ENCODE measurements around the gene ANXA6. TPM values are rescaled to one million over a fixed set of nuclear protein-coding genes. Genes with fewer than 3 reads are reported as not detected.

ANXA6 gene
- total and polyA plus RNA-seq, 9 of the 15 experiments (the other 6 are each of a cell fraction or from before 2014, with no cell fraction given): 0.70 to 13.2 (median 8.3) TPM

DNA sequence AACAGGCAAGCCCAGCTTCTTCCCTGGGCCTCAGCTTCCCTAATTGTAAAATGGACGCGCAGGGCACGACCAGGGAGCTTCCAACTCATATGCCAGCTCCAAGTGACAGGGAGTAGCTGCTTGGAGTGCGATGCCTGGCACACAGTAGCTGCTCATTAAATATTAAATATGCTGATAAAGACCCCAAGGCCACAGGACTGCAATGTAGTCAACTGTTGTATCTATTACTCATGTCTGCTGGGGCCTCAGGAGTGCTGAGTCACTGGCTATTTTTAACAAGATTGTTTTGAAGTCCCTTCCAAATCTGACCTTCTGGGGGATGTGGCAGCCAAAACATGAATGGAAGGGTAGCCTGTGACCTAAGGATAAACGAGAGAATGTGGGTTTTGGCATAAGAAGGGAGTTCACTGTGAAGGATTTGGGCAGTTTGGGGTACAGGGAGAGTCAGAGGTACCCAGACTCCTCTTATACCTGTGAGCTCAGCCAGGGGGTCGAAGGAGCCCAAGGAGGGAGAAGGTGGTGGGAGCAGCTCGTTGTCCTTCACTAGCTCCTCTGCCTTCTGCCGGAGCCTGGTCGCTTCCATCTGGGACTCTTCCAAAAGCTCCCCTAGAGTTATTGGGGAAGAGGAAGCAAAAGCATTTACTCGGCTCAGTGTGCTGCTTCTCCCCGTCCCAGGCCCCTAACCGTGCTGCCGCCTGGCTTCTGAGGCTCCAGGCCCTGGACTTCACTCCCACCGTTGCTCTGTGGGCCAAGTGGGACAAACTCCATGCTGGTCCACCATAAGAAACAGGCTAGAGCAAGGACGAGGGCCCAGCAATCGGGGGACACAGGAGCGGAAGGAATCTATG lies 94.2 kb downstream of the ANXA6 start (continued):
- TF ChIP-seq SUPT5H (IDR thresholded peaks at IDR 0.05): no peak
- no peak for TF ChIP-seq RFX1 (IDR thresholded peaks at IDR 0.05)
- TF ChIP-seq NFYB (IDR thresholded peaks at IDR 0.05; ENCODE audit: extremely low read depth, insufficient read length): no peak
- TF ChIP-seq RB1 (IDR thresholded peaks at IDR 0.05; ENCODE audit: low read depth): no peak
- TF ChIP-seq ZNF551 (CRISPR knock-in tag; IDR thresholded peaks at IDR 0.05): no peak
- TF ChIP-seq, protein P1, sequence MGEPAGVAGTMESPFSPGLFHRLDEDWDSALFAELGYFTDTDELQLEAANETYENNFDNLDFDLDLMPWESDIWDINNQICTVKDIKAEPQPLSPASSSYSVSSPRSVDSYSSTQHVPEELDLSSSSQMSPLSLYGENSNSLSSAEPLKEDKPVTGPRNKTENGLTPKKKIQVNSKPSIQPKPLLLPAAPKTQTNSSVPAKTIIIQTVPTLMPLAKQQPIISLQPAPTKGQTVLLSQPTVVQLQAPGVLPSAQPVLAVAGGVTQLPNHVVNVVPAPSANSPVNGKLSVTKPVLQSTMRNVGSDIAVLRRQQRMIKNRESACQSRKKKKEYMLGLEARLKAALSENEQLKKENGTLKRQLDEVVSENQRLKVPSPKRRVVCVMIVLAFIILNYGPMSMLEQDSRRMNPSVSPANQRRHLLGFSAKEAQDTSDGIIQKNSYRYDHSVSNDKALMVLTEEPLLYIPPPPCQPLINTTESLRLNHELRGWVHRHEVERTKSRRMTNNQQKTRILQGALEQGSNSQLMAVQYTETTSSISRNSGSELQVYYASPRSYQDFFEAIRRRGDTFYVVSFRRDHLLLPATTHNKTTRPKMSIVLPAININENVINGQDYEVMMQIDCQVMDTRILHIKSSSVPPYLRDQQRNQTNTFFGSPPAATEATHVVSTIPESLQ (CRISPR knock-in tag; IDR thresholded peaks at IDR 0.05): no peak
- no peak for TF ChIP-seq ELF2 (CRISPR knock-in tag; IDR thresholded peaks at IDR 0.05)
- TF ChIP-seq, protein P2, sequence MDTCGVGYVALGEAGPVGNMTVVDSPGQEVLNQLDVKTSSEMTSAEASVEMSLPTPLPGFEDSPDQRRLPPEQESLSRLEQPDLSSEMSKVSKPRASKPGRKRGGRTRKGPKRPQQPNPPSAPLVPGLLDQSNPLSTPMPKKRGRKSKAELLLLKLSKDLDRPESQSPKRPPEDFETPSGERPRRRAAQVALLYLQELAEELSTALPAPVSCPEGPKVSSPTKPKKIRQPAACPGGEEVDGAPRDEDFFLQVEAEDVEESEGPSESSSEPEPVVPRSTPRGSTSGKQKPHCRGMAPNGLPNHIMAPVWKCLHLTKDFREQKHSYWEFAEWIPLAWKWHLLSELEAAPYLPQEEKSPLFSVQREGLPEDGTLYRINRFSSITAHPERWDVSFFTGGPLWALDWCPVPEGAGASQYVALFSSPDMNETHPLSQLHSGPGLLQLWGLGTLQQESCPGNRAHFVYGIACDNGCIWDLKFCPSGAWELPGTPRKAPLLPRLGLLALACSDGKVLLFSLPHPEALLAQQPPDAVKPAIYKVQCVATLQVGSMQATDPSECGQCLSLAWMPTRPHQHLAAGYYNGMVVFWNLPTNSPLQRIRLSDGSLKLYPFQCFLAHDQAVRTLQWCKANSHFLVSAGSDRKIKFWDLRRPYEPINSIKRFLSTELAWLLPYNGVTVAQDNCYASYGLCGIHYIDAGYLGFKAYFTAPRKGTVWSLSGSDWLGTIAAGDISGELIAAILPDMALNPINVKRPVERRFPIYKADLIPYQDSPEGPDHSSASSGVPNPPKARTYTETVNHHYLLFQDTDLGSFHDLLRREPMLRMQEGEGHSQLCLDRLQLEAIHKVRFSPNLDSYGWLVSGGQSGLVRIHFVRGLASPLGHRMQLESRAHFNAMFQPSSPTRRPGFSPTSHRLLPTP (IDR thresholded peaks at IDR 0.05; ENCODE audit: borderline replicate concordance, extremely low read depth, insufficient read length): no peak
- TF ChIP-seq MBD2 (IDR thresholded peaks at IDR 0.05; ENCODE audit: borderline replicate concordance, low read depth): no peak
- TF ChIP-seq, protein P3, sequence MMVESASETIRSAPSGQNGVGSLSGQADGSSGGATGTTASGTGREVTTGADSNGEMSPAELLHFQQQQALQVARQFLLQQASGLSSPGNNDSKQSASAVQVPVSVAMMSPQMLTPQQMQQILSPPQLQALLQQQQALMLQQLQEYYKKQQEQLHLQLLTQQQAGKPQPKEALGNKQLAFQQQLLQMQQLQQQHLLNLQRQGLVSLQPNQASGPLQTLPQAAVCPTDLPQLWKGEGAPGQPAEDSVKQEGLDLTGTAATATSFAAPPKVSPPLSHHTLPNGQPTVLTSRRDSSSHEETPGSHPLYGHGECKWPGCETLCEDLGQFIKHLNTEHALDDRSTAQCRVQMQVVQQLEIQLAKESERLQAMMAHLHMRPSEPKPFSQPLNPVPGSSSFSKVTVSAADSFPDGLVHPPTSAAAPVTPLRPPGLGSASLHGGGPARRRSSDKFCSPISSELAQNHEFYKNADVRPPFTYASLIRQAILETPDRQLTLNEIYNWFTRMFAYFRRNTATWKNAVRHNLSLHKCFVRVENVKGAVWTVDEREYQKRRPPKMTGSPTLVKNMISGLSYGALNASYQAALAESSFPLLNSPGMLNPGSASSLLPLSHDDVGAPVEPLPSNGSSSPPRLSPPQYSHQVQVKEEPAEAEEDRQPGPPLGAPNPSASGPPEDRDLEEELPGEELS (CRISPR knock-in tag; IDR thresholded peaks at IDR 0.05; ENCODE audit: borderline replicate concordance): no peak
